SK-N-SH (cell line): ENCODE results near the gene MRNIP. TPM values are rescaled to one million over a fixed set of nuclear protein-coding genes. Genes with fewer than 3 reads are reported as not detected.
"Not testable (repeated sequence)": the region's sequence is repeated elsewhere in the genome, so short reads cannot be mapped to it uniquely, and the experiment has no call there.

Experiments used
- CTCF ChIA-PET: fragments of 300-600, 350-600 bp; formaldehyde crosslinking; extraction: SDS; loops from one replicate; lab custom pipeline; 2021; lab: Yijun Ruan, JAX
- POLR2A ChIA-PET: fragments of 350-600 bp; sonication (Branson Sonifier 250); formaldehyde crosslinking; extraction: SDS; loops from one replicate; lab custom pipeline; 2020; ENCODE audit warnings: antibody characterized with exemption, inconsistent platforms; lab: Yijun Ruan, JAX
- DNase-seq: peaks from one replicate; pipeline ENCODE4 v3.0.0; 2012
- H2AFZ ChIP-seq: fragments of 200-600 bp; sonication (generic); 2 replicates; pipeline ENCODE4 v1.8.1; 2016; ENCODE audit warnings: antibody characterized with exemption, mild to moderate bottlenecking, low read depth
- H3F3A ChIP-seq: fragments of 200-600 bp; sonication (generic); replicated peaks from 2 replicates; pipeline ENCODE3; 2016; ENCODE audit warnings: antibody characterized with exemption, mild to moderate bottlenecking; ENCODE audit not compliant: insufficient read depth
- H3K27ac ChIP-seq, 2 experiments: fragments of 200-500 bp in 1 of 2; fragments of 200-600 bp in 1 of 2; sonication (Bioruptor generic) in 1 of 2; sonication (generic), shearing (Covaris generic) in 1 of 2; 2 replicates each; pipeline versions ENCODE4 v1.5.1 to v1.6.1; 2014 to 2016; ENCODE audit warnings: low read depth in 2 of 2, inconsistent platforms in 1 of 2, low read length in 1 of 2, mild to moderate bottlenecking in 1 of 2, mixed read lengths in 1 of 2
- H3K27me3 ChIP-seq: fragments of 200-600 bp; sonication (generic), shearing (Covaris generic); 2 replicates; pipeline ENCODE4 v1.6.1; 2016; ENCODE audit warnings: mixed run types; ENCODE audit not compliant: insufficient read depth
- H3K36me3 ChIP-seq, 2 experiments: fragments of 200-500 bp in 1 of 2; fragments of 200-600 bp in 1 of 2; sonication (Bioruptor generic) in 1 of 2; sonication (generic) in 1 of 2; replicated peaks in 1 of 2; 2 replicates each; pipeline versions ENCODE3 to v1.5.1; 2014 to 2016; ENCODE audit warnings: low read length in 1 of 2, mild to moderate bottlenecking in 1 of 2; ENCODE audit not compliant: insufficient read depth in 2 of 2, control insufficient read depth in 1 of 2
- H3K4me1 ChIP-seq, 2 experiments: fragments of 200-500 bp in 1 of 2; fragments of 200-600 bp in 1 of 2; sonication (Bioruptor generic) in 1 of 2; sonication (generic), shearing (Covaris generic) in 1 of 2; 2 replicates each; pipeline versions ENCODE4 v1.5.1 to v1.6.1; 2014 to 2016; ENCODE audit warnings: low read depth in 1 of 2, low read length in 1 of 2, mixed run types in 1 of 2; ENCODE audit not compliant: insufficient read depth in 2 of 2, control insufficient read depth in 1 of 2
- H3K4me2 ChIP-seq: fragments of 200-600 bp; sonication (generic), shearing (Covaris generic); 2 replicates; pipeline ENCODE4 v1.6.1; 2017; ENCODE audit warnings: mixed run types
- H3K4me3 ChIP-seq, 2 experiments: fragments of 200-500 bp in 1 of 2; fragments of 200-600 bp in 1 of 2; sonication (Bioruptor generic) in 1 of 2; sonication (generic), shearing (Covaris generic) in 1 of 2; 2 replicates each; pipeline versions ENCODE4 v1.5.1 to v1.8.1; 2014 to 2016; ENCODE audit warnings: low read depth in 2 of 2, inconsistent platforms in 1 of 2, low read length in 1 of 2, mild to moderate bottlenecking in 1 of 2, mixed read lengths in 1 of 2, moderate library complexity in 1 of 2
- H3K79me2 ChIP-seq: fragments of 200-600 bp; sonication (generic); 2 replicates; pipeline ENCODE4 v1.8.1; 2017; ENCODE audit warnings: mild to moderate bottlenecking; ENCODE audit not compliant: insufficient read depth
- H3K9ac ChIP-seq: fragments of 200-600 bp; sonication (generic); 2 replicates; pipeline ENCODE4 v1.6.1; 2017; ENCODE audit warnings: mixed run types
- H3K9me2 ChIP-seq: fragments of 200-600 bp; sonication (generic); 2 replicates; pipeline ENCODE4 v1.6.1; 2017; ENCODE audit warnings: mixed run types
- H3K9me3 ChIP-seq: fragments of 200-600 bp; sonication (generic); 2 replicates; pipeline ENCODE4 v1.6.1; 2017; ENCODE audit warnings: mixed run types, mild to moderate bottlenecking, moderate library complexity
- H4K20me1 ChIP-seq: fragments of 200-600 bp; sonication (generic); 2 replicates; pipeline ENCODE4 v1.6.1; 2017; ENCODE audit warnings: mild to moderate bottlenecking, mixed run types; ENCODE audit not compliant: insufficient read depth
- EP300 ChIP-seq, 2 experiments: IDR thresholded peaks; 2 replicates each; pipeline versions ENCODE4 v1.4.0 to v1.6.1; 2012; ENCODE audit warnings: borderline replicate concordance in 1 of 2, low read depth in 1 of 2, low read length in 1 of 2
- NFIC ChIP-seq: IDR thresholded peaks from 2 replicates; pipeline ENCODE4 v1.4.0; 2012; ENCODE audit warnings: borderline replicate concordance
- TCF12 ChIP-seq: IDR thresholded peaks from 2 replicates; pipeline ENCODE4 v1.4.0; 2012
- YY1 ChIP-seq: IDR thresholded peaks from 2 replicates; pipeline ENCODE4 v1.4.0; 2012; ENCODE audit warnings: low read depth, mild to moderate bottlenecking
- ZBTB33 ChIP-seq: IDR thresholded peaks from 2 replicates; pipeline ENCODE4 v1.4.0; 2012; ENCODE audit warnings: low read depth, borderline replicate concordance
- WGBS: methylation state at CpG from one replicate; pipeline ENCODE4 v1.1.6; 2017; ENCODE audit warnings: low lambda C conversion rate; 5-methylcytosine and 5-hydroxymethylcytosine counted together
- polyA plus RNA-seq, 3 experiments: library from polyadenylated mRNA; depleted of rRNA; stranded (reverse); fragments of >200 nt; gene quantifications; 2 replicates each; pipeline ENCODE4 v1.2.3, GENCODE V29; 2012
- TF ChIP-seq, protein P1 (sequence below): IDR thresholded peaks from 2 replicates; pipeline ENCODE4 v1.6.1; 2012; ENCODE audit warnings: mild to moderate bottlenecking, low read depth, low read length, moderate library complexity

MRNIP gene
- polyA plus RNA-seq, 1 of the 3 experiments (the other 2 are of a cell fraction): 32.8 TPM

DNA sequence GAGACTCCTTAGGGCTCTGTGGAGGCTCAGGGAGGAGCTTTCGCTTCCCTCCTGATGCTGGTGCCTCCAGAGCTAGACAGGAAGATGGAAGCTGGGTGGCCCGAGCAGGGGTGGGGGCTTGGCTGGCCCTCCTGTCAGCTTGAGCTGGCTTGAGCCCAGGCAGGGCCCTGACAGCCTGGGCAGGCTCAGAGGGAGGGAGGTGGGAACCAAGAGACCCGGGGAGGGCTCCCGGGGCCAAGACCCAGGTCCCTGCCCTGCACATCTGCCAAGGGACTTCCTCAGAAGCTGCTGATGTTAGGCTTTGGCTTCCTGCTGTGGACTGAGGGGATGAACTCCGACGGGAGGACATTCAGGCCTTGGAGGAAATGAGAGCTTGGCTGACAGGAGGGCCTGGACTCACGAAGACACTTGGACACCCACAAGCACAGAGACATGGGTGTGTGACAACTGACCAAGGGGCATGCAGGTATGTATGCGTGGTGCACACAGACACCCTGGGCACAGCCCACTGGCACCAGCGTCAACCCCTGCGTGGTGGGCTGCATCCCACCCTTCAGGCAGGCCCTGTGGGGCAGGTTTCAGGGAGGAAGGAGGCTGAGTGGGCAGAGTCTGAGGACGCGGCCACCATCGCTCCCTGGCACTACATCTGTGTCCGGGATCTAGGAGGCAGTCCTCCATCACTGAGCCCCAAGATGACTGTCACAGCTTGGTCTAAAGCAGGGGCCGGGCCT lies 66.6 kb downstream of the MRNIP start:
- Histone ChIP-seq H3K4me2 (no peak overlapping the region), H3F3A (peaks cover 4% of the 10 kb centered on the region), H3K27ac (no peak overlapping the region), H3K4me3 (no peak overlapping the region), H3K27me3 (no peaks in the 10 kb centered on the region), H3K36me3 (no peaks in the 10 kb centered on the region), H2AFZ (no peak overlapping the region), H3K79me2 (no peaks in the 10 kb centered on the region), H4K20me1 (no peaks in the 10 kb centered on the region), H3K9ac (no peak overlapping the region), H3K9me2 (no peaks in the 10 kb centered on the region), H3K4me1 (peaks cover 0 to 14% of the 10 kb centered on the region in 2 experiments; a peak in 1 of 4 replicates), H3K9me3 (no peaks in the 10 kb centered on the region)
- CTCF ChIA-PET: interaction anchor here (0.8 to 8.3 kb wide), 4 partner anchors 9 to 29 kb away, joined by 3 to 67 read pairs (median 3); no protein-coding TSS in a partner anchor
- POLR2A ChIA-PET: no interaction called here
- WGBS: 90% methylated on average over 6 of the region's 15 CpGs
- peak; percentile 9 for DNase-seq
- TF ChIP-seq EP300 (IDR thresholded peaks at IDR 0.05; ENCODE audit: borderline replicate concordance in 1 of 2, low read depth in 1 of 2, low read length in 1 of 2) (no peak), NFIC (no peak), ZBTB33 (no peak), YY1 (no peak), TCF12 (no peak)
- TF ChIP-seq, protein P1, sequence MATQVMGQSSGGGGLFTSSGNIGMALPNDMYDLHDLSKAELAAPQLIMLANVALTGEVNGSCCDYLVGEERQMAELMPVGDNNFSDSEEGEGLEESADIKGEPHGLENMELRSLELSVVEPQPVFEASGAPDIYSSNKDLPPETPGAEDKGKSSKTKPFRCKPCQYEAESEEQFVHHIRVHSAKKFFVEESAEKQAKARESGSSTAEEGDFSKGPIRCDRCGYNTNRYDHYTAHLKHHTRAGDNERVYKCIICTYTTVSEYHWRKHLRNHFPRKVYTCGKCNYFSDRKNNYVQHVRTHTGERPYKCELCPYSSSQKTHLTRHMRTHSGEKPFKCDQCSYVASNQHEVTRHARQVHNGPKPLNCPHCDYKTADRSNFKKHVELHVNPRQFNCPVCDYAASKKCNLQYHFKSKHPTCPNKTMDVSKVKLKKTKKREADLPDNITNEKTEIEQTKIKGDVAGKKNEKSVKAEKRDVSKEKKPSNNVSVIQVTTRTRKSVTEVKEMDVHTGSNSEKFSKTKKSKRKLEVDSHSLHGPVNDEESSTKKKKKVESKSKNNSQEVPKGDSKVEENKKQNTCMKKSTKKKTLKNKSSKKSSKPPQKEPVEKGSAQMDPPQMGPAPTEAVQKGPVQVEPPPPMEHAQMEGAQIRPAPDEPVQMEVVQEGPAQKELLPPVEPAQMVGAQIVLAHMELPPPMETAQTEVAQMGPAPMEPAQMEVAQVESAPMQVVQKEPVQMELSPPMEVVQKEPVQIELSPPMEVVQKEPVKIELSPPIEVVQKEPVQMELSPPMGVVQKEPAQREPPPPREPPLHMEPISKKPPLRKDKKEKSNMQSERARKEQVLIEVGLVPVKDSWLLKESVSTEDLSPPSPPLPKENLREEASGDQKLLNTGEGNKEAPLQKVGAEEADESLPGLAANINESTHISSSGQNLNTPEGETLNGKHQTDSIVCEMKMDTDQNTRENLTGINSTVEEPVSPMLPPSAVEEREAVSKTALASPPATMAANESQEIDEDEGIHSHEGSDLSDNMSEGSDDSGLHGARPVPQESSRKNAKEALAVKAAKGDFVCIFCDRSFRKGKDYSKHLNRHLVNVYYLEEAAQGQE: no peak

DNA sequence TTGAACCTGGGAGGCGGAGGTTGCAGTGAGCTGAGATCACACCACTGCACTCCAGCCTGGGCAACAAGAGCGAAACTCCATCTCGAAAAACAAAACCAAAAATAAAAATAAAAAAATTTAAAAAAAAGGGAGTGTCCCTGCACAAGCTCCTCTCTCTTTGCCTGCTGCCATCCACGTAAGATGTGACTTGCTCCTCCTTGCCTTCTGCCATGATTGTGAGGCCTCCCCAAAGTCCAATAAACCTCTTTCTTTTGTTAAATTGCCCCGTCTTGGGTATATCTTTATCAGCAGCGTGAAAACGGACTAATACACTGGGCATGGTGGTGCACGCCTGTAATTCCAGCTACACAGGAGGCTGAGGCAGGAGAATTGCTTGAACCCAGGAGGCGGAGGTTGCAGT lies 69.3 kb downstream of the MRNIP start:
- H3F3A ChIP-seq, H3K4me1 ChIP-seq, H3K9me2 ChIP-seq, POLR2A ChIA-PET, H3K27me3 ChIP-seq, H2AFZ ChIP-seq, DNase-seq, H3K36me3 ChIP-seq, H3K9ac ChIP-seq, H3K27ac ChIP-seq, H3K4me2 ChIP-seq, H4K20me1 ChIP-seq, H3K4me3 ChIP-seq, H3K9me3 ChIP-seq, H3K79me2 ChIP-seq: not testable (repeated sequence)
- 96% methylated on average over 9 of the region's 9 CpGs for WGBS
- CTCF ChIA-PET: interaction anchor here (1.2 kb wide), 1 partner anchor 16 kb away, joined by 3 read pairs; no protein-coding TSS in a partner anchor
